SK-N-SH (cell line): ENCODE measurements around the gene NTM. TPM values are rescaled to one million over a fixed set of nuclear protein-coding genes. Genes with fewer than 3 reads are reported as not detected.

Source experiments
- CTCF ChIA-PET: fragments of 300-600, 350-600 bp; formaldehyde crosslinking; extraction: SDS; loops from one replicate; lab custom pipeline; 2021; lab: Yijun Ruan, JAX
- POLR2A ChIA-PET: fragments of 350-600 bp; sonication (Branson Sonifier 250); formaldehyde crosslinking; extraction: SDS; loops from one replicate; lab custom pipeline; 2020; ENCODE audit warnings: antibody characterized with exemption, inconsistent platforms; lab: Yijun Ruan, JAX
- DNase-seq: peaks from one replicate; pipeline ENCODE4 v3.0.0; 2012
- H2AFZ ChIP-seq: fragments of 200-600 bp; sonication (generic); 2 replicates; pipeline ENCODE4 v1.8.1; 2016; ENCODE audit warnings: antibody characterized with exemption, mild to moderate bottlenecking, low read depth
- H3F3A ChIP-seq: fragments of 200-600 bp; sonication (generic); replicated peaks from 2 replicates; pipeline ENCODE3; 2016; ENCODE audit warnings: antibody characterized with exemption, mild to moderate bottlenecking; ENCODE audit not compliant: insufficient read depth
- H3K27ac ChIP-seq, 2 experiments: fragments of 200-500 bp in 1 of 2; fragments of 200-600 bp in 1 of 2; sonication (Bioruptor generic) in 1 of 2; sonication (generic), shearing (Covaris generic) in 1 of 2; 2 replicates each; pipeline versions ENCODE4 v1.5.1 to v1.6.1; 2014 to 2016; ENCODE audit warnings: low read depth in 2 of 2, inconsistent platforms in 1 of 2, low read length in 1 of 2, mild to moderate bottlenecking in 1 of 2, mixed read lengths in 1 of 2
- H3K27me3 ChIP-seq: fragments of 200-600 bp; sonication (generic), shearing (Covaris generic); 2 replicates; pipeline ENCODE4 v1.6.1; 2016; ENCODE audit warnings: mixed run types; ENCODE audit not compliant: insufficient read depth
- H3K36me3 ChIP-seq, 2 experiments: fragments of 200-500 bp in 1 of 2; fragments of 200-600 bp in 1 of 2; sonication (Bioruptor generic) in 1 of 2; sonication (generic) in 1 of 2; replicated peaks in 1 of 2; 2 replicates each; pipeline versions ENCODE3 to v1.5.1; 2014 to 2016; ENCODE audit warnings: low read length in 1 of 2, mild to moderate bottlenecking in 1 of 2; ENCODE audit not compliant: insufficient read depth in 2 of 2, control insufficient read depth in 1 of 2
- H3K4me1 ChIP-seq, 2 experiments: fragments of 200-500 bp in 1 of 2; fragments of 200-600 bp in 1 of 2; sonication (Bioruptor generic) in 1 of 2; sonication (generic), shearing (Covaris generic) in 1 of 2; 2 replicates each; pipeline versions ENCODE4 v1.5.1 to v1.6.1; 2014 to 2016; ENCODE audit warnings: low read depth in 1 of 2, low read length in 1 of 2, mixed run types in 1 of 2; ENCODE audit not compliant: insufficient read depth in 2 of 2, control insufficient read depth in 1 of 2
- H3K4me2 ChIP-seq: fragments of 200-600 bp; sonication (generic), shearing (Covaris generic); 2 replicates; pipeline ENCODE4 v1.6.1; 2017; ENCODE audit warnings: mixed run types
- H3K4me3 ChIP-seq, 2 experiments: fragments of 200-500 bp in 1 of 2; fragments of 200-600 bp in 1 of 2; sonication (Bioruptor generic) in 1 of 2; sonication (generic), shearing (Covaris generic) in 1 of 2; 2 replicates each; pipeline versions ENCODE4 v1.5.1 to v1.8.1; 2014 to 2016; ENCODE audit warnings: low read depth in 2 of 2, inconsistent platforms in 1 of 2, low read length in 1 of 2, mild to moderate bottlenecking in 1 of 2, mixed read lengths in 1 of 2, moderate library complexity in 1 of 2
- H3K79me2 ChIP-seq: fragments of 200-600 bp; sonication (generic); 2 replicates; pipeline ENCODE4 v1.8.1; 2017; ENCODE audit warnings: mild to moderate bottlenecking; ENCODE audit not compliant: insufficient read depth
- H3K9ac ChIP-seq: fragments of 200-600 bp; sonication (generic); 2 replicates; pipeline ENCODE4 v1.6.1; 2017; ENCODE audit warnings: mixed run types
- H3K9me2 ChIP-seq: fragments of 200-600 bp; sonication (generic); 2 replicates; pipeline ENCODE4 v1.6.1; 2017; ENCODE audit warnings: mixed run types
- H3K9me3 ChIP-seq: fragments of 200-600 bp; sonication (generic); 2 replicates; pipeline ENCODE4 v1.6.1; 2017; ENCODE audit warnings: mixed run types, mild to moderate bottlenecking, moderate library complexity
- H4K20me1 ChIP-seq: fragments of 200-600 bp; sonication (generic); 2 replicates; pipeline ENCODE4 v1.6.1; 2017; ENCODE audit warnings: mild to moderate bottlenecking, mixed run types; ENCODE audit not compliant: insufficient read depth
- ELF1 ChIP-seq: IDR thresholded peaks from 2 replicates; pipeline ENCODE4 v1.4.0; 2012
- EP300 ChIP-seq, 2 experiments: IDR thresholded peaks; 2 replicates each; pipeline versions ENCODE4 v1.4.0 to v1.6.1; 2012; ENCODE audit warnings: borderline replicate concordance in 1 of 2, low read depth in 1 of 2, low read length in 1 of 2
- GABPA ChIP-seq: IDR thresholded peaks from 2 replicates; pipeline ENCODE4 v1.4.0; 2012; ENCODE audit warnings: low read depth, mild to moderate bottlenecking
- GATA2 ChIP-seq: sonication (generic); formaldehyde crosslinking; IDR thresholded peaks from 2 replicates; pipeline ENCODE4 v1.5.0; 2020; ENCODE audit warnings: mild to moderate bottlenecking, missing genetic modification reagents
- JUND ChIP-seq: IDR thresholded peaks from 2 replicates; pipeline ENCODE4 v1.4.0; 2012
- MEF2A ChIP-seq: IDR thresholded peaks from 2 replicates; pipeline ENCODE4 v1.4.0; 2012; ENCODE audit warnings: low read depth, borderline replicate concordance
- NFIC ChIP-seq: IDR thresholded peaks from 2 replicates; pipeline ENCODE4 v1.4.0; 2012; ENCODE audit warnings: borderline replicate concordance
- NRF1 ChIP-seq: IDR thresholded peaks from 2 replicates; pipeline ENCODE4 v1.6.1; 2012; ENCODE audit warnings: low read depth, mild to moderate bottlenecking, low read length
- POLR2AphosphoS5 ChIP-seq: IDR thresholded peaks from 2 replicates; pipeline ENCODE4 v1.6.1; 2012; ENCODE audit warnings: low read depth, low read length
- RAD21 ChIP-seq: IDR thresholded peaks from 2 replicates; pipeline ENCODE4 v1.6.1; 2012; ENCODE audit warnings: mild to moderate bottlenecking, low read length
- RXRA ChIP-seq: IDR thresholded peaks from 2 replicates; pipeline ENCODE4 v1.4.0; 2012; ENCODE audit warnings: low read depth, mild to moderate bottlenecking, borderline replicate concordance
- SIN3A ChIP-seq: IDR thresholded peaks from 2 replicates; pipeline ENCODE4 v1.6.1; 2012; ENCODE audit warnings: low read depth, mild to moderate bottlenecking, low read length, moderate library complexity, borderline replicate concordance
- SMC3 ChIP-seq: IDR thresholded peaks from 2 replicates; pipeline ENCODE4 v1.6.1; 2012; ENCODE audit warnings: low read depth, low read length, improper control_type of control experiment
- TAF1 ChIP-seq: IDR thresholded peaks from 2 replicates; pipeline ENCODE4 v1.6.1; 2012; ENCODE audit warnings: low read depth, mild to moderate bottlenecking, low read length, moderate library complexity, borderline replicate concordance
- TCF12 ChIP-seq: IDR thresholded peaks from 2 replicates; pipeline ENCODE4 v1.4.0; 2012
- YY1 ChIP-seq: IDR thresholded peaks from 2 replicates; pipeline ENCODE4 v1.4.0; 2012; ENCODE audit warnings: low read depth, mild to moderate bottlenecking
- WGBS: methylation state at CpG from one replicate; pipeline ENCODE4 v1.1.6; 2017; ENCODE audit warnings: low lambda C conversion rate; 5-methylcytosine and 5-hydroxymethylcytosine counted together
- polyA plus RNA-seq, 3 experiments: library from polyadenylated mRNA; depleted of rRNA; stranded (reverse); fragments of >200 nt; gene quantifications; 2 replicates each; pipeline ENCODE4 v1.2.3, GENCODE V29; 2012
- TF ChIP-seq, protein P1 (sequence below): fragments of 150-350 bp; IDR thresholded peaks from 2 replicates; pipeline ENCODE4 v1.6.1; 2017; ENCODE audit warnings: antibody characterized with exemption, low read length, low read depth, borderline replicate concordance
- TF ChIP-seq, protein P2 (sequence below): IDR thresholded peaks from 2 replicates; pipeline ENCODE4; 2012
- TF ChIP-seq, protein P3 (sequence below): fragments of 150-350 bp; IDR thresholded peaks from 2 replicates; pipeline ENCODE4 v1.6.1; 2016; ENCODE audit warnings: mild to moderate bottlenecking, low read depth, low read length
- TF ChIP-seq, protein P4 (sequence below): IDR thresholded peaks from 2 replicates; pipeline ENCODE4 v1.4.0; 2012; ENCODE audit warnings: low read depth, borderline replicate concordance

NTM gene
- polyA plus RNA-seq, 1 of the 3 experiments (the other 2 are of a cell fraction): 20.0 TPM

DNA sequence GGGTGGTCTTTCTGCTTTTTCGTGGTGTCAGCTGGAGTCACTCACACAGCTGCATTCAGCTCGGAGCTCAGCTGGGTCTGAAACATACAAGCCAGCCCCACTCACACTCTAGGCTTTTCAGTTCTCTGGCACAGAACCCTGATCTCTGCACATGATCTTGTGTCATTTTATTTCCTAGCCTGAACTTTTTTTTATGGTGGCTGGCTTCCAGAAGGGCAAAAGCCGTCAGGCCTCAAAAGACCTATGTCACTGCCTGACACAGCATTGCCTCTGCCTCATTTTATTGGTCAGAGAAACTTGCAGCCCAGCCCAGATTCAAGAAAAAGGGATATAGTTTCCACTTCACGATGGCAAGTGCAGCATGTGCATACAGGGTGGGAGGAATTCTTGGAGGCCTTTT is 117.8 kb downstream of the NTM start:
- Histone ChIP-seq H3K36me3 (no peaks in the 10 kb centered on the region), H3K4me2 (no peak overlapping the region), H3K79me2 (no peaks in the 10 kb centered on the region), H3K4me1 (no peaks in the 10 kb centered on the region), H3K4me3 (no peak overlapping the region), H3K9me2 (no peaks in the 10 kb centered on the region), H3K27me3 (no peaks in the 10 kb centered on the region), H3K9ac (no peak overlapping the region), H3K9me3 (no peaks in the 10 kb centered on the region), H3F3A (no peaks in the 10 kb centered on the region), H4K20me1 (no peaks in the 10 kb centered on the region), H2AFZ (no peak overlapping the region), H3K27ac (no peak overlapping the region)
- WGBS: 11% methylated on average over 4 of the region's 4 CpGs
- TF ChIP-seq EP300 (IDR thresholded peaks at IDR 0.05; ENCODE audit: borderline replicate concordance in 1 of 2, low read depth in 1 of 2, low read length in 1 of 2) (no peak), NFIC (no peak), RAD21 (no peak), ELF1 (no peak), YY1 (no peak)
- TF ChIP-seq, protein P1, sequence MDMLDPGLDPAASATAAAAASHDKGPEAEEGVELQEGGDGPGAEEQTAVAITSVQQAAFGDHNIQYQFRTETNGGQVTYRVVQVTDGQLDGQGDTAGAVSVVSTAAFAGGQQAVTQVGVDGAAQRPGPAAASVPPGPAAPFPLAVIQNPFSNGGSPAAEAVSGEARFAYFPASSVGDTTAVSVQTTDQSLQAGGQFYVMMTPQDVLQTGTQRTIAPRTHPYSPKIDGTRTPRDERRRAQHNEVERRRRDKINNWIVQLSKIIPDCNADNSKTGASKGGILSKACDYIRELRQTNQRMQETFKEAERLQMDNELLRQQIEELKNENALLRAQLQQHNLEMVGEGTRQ: no peak
- TF ChIP-seq, protein P2, sequence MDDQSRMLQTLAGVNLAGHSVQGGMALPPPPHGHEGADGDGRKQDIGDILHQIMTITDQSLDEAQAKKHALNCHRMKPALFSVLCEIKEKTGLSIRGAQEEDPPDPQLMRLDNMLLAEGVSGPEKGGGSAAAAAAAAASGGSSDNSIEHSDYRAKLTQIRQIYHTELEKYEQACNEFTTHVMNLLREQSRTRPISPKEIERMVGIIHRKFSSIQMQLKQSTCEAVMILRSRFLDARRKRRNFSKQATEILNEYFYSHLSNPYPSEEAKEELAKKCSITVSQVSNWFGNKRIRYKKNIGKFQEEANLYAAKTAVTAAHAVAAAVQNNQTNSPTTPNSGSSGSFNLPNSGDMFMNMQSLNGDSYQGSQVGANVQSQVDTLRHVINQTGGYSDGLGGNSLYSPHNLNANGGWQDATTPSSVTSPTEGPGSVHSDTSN: no peak
- TF ChIP-seq, protein P3, sequence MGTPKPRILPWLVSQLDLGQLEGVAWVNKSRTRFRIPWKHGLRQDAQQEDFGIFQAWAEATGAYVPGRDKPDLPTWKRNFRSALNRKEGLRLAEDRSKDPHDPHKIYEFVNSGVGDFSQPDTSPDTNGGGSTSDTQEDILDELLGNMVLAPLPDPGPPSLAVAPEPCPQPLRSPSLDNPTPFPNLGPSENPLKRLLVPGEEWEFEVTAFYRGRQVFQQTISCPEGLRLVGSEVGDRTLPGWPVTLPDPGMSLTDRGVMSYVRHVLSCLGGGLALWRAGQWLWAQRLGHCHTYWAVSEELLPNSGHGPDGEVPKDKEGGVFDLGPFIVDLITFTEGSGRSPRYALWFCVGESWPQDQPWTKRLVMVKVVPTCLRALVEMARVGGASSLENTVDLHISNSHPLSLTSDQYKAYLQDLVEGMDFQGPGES: no peak
- no peak for DNase-seq
- ChIA-PET CTCF (interaction anchor here (1.0 to 1.3 kb wide), 2 partner anchors 186 to 423 kb away, joined by 3 to 8 read pairs; no protein-coding TSS in a partner anchor), POLR2A (no interaction called here)

DNA sequence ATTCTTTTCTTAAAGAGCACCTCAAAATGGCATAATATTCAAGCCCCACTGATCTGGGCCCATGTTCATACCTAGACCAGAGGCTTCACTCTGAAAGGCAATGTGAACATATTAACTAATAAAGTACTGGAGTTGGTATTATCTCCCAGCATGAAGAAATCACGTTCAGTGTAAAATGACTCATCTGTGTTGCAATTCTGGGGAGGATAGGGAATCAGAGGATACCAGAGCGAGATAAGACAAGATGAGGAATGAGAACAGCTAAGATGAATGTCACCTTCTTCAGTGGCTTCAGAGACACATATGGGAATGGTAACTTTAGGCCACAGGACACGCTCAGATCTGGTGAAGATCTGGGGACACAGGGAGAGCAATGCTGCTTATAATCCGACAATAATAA is 121.1 kb downstream of the NTM start:
- Histone ChIP-seq H3K9ac (no peak overlapping the region), H3K36me3 (no peaks in the 10 kb centered on the region), H3K27me3 (no peaks in the 10 kb centered on the region), H4K20me1 (no peaks in the 10 kb centered on the region), H3K4me3 (no peak overlapping the region), H3K9me3 (no peaks in the 10 kb centered on the region), H3K27ac (no peak overlapping the region), H3K4me1 (no peaks in the 10 kb centered on the region; a peak in 1 of 4 replicates), H3K4me2 (no peak overlapping the region), H2AFZ (no peak overlapping the region), H3F3A (no peaks in the 10 kb centered on the region), H3K9me2 (no peaks in the 10 kb centered on the region), H3K79me2 (no peaks in the 10 kb centered on the region)
- ChIA-PET POLR2A (no interaction called here), CTCF (no interaction called here)
- no peak for TF ChIP-seq SIN3A
- no peak for TF ChIP-seq GABPA
- TF ChIP-seq JUND: no peak
- no peak for TF ChIP-seq SMC3
- no peak for TF ChIP-seq RXRA
- TF ChIP-seq, protein P2: no peak
- no peak for TF ChIP-seq GATA2 (CRISPR knock-in tag)
- no peak for TF ChIP-seq NFIC
- no peak for TF ChIP-seq TAF1
- TF ChIP-seq NRF1: no peak
- TF ChIP-seq TCF12: no peak
- TF ChIP-seq, protein P4, sequence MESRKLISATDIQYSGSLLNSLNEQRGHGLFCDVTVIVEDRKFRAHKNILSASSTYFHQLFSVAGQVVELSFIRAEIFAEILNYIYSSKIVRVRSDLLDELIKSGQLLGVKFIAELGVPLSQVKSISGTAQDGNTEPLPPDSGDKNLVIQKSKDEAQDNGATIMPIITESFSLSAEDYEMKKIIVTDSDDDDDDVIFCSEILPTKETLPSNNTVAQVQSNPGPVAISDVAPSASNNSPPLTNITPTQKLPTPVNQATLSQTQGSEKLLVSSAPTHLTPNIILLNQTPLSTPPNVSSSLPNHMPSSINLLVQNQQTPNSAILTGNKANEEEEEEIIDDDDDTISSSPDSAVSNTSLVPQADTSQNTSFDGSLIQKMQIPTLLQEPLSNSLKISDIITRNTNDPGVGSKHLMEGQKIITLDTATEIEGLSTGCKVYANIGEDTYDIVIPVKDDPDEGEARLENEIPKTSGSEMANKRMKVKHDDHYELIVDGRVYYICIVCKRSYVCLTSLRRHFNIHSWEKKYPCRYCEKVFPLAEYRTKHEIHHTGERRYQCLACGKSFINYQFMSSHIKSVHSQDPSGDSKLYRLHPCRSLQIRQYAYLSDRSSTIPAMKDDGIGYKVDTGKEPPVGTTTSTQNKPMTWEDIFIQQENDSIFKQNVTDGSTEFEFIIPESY: no peak
- TF ChIP-seq, protein P3: no peak
- TF ChIP-seq, protein P1: no peak
- no peak for TF ChIP-seq MEF2A
- no peak for TF ChIP-seq POLR2AphosphoS5
- no peak for TF ChIP-seq RAD21
- WGBS: 13% methylated on average over 4 of the region's 4 CpGs
- no peak for DNase-seq
